GM19397 (cell line): ENCODE data around the gene WDCP.

Source experiments
- ATAC-seq: cut with Tn5 transposase; IDR thresholded peaks from one replicate; pipeline ENCODE4 v1.9.1; 2021; ENCODE audit warnings: mild to moderate bottlenecking, moderate library complexity; ENCODE audit not compliant: unreplicated experiment

WDCP gene

GRCh38 chr2:24007693-24008092 is 39.5 kb downstream of the WDCP start:
- no peak for ATAC-seq

DNA sequence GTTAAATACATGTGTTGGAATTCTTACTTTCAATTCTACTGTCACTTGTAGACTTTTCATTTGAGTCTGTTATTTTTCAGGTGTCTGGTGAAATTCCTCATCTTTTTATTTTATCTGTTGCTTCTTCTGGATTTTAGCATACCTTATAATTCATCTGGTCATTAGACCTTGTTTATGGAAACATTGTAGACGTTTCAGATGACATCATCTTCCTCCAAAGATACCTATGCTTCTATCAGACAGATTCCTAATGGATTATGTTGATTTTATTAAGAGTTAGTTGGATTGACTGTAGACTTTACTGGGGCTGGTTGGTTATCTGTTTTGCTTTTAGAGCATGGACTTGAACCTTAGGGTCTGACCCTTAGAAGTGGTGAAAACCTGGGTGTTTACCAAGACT is 52.6 kb downstream of the WDCP start:
- no peak for ATAC-seq

DNA sequence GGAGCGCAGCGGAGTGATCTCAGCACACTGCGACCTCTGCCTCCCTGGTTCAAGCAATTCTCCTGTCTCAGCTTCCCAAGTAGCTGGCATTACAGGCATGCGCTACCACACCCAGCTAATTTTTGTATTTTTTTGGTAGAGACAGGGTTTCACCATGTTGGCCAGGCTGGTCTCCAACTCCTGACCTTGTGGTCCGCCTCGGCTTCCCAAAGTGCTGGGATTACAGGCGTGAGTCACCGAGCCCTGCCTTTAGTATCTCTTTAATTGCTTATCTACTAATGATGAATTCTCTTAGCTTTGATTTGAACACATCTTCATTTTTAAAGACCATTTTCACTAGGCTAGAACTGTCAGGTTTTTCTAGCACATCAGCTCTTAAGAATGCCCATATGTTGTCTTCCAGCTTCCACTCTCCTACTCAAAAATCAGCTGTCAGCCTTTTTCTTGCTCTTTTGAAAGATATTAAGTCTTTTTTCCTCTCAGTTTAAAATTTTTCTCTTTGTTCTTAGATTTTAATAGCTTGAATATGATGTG is 53.4 kb downstream of the WDCP start:
- no peak for ATAC-seq

DNA sequence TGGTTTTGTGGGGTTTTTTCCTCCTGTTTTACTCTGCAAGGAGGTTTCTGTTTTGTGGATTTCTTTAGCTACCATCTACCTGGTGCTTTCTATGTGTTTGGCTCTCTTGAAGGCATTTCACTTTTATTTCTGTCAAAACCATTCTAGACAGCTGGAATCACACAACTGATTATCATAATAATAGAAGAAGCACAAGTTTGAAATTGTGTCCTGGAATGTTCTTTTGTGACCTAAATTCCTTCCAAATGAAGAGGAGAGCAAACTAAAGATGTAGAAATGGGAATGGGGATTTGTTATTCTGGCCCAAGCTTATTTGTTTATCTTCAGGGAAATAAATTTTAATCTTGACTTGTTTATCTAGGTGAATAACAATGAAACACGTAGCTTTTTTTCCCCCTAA is 54.3 kb downstream of the WDCP start:
- ATAC-seq, result no peak

DNA sequence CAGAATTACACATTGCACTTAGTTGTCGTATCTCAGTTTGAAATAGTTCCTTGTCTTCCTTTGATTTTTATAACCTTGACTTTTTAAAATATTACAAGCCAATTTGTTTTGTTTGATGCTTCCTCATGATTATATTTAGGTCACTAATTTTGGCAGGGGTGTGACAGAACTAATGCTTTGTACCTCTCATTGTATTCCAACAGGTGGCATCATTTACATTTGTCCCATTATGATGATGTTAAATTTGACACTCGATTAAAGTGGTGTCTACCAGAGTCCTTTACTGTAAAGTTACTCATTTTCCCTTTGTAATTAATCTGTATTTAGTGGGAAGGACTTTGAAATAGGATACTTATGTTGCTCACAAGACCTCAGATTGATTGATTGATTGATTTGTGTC is 58.8 kb downstream of the WDCP start:
- ATAC-seq, result no peak
